Karpas-422 (cell line): Measurements from ENCODE around the gene ZBTB24. TPM values are rescaled to one million over a fixed set of nuclear protein-coding genes. Genes with fewer than 3 reads are reported as not detected.
A peak's percentile ranks its signal among the peaks of the same experiment; 100 is the strongest.

ENCODE experiments used
- DNase-seq: peaks from one replicate; pipeline ENCODE4 v3.0.0-alpha.2; 2015
- H2AFZ ChIP-seq: fragments of 200-600 bp; sonication (generic); 2 replicates; pipeline ENCODE4 v1.6.1; 2014; ENCODE audit warnings: antibody characterized with exemption, low read length, mixed read lengths
- H3K27ac ChIP-seq: fragments of 200-600 bp; sonication (generic); 2 replicates; pipeline ENCODE4 v1.5.1; 2014; ENCODE audit warnings: mild to moderate bottlenecking, low read length, moderate library complexity
- H3K27me3 ChIP-seq: fragments of 200-600 bp; sonication (generic); 2 replicates; pipeline ENCODE4 v1.6.1; 2014; ENCODE audit warnings: low read length, mixed read lengths
- H3K36me3 ChIP-seq: fragments of 200-600 bp; sonication (generic); 2 replicates; pipeline ENCODE4 v1.6.1; 2014; ENCODE audit warnings: low read length, mixed read lengths; ENCODE audit not compliant: insufficient read depth
- H3K4me1 ChIP-seq: fragments of 200-600 bp; sonication (generic); 2 replicates; pipeline ENCODE4 v1.6.1; 2014; ENCODE audit warnings: mild to moderate bottlenecking, low read length, mixed read lengths
- H3K4me2 ChIP-seq: fragments of 200-600 bp; sonication (generic); 2 replicates; pipeline ENCODE4 v1.6.1; 2014; ENCODE audit warnings: low read length, low read depth, mild to moderate bottlenecking; ENCODE audit not compliant: poor library complexity, severe bottlenecking
- H3K4me3 ChIP-seq: fragments of 200-600 bp; sonication (generic); 2 replicates; pipeline ENCODE4 v1.5.1; 2014; ENCODE audit warnings: mild to moderate bottlenecking, antibody characterized with exemption, low read length, mixed read lengths
- H3K79me2 ChIP-seq: fragments of 200-600 bp; sonication (generic); 2 replicates; pipeline ENCODE4 v1.6.1; 2014; ENCODE audit warnings: mild to moderate bottlenecking, low read length, mixed read lengths
- H3K9ac ChIP-seq: fragments of 200-600 bp; sonication (generic); 2 replicates; pipeline ENCODE4 v1.6.0; 2014; ENCODE audit warnings: low read length
- H3K9me2 ChIP-seq: fragments of 200-600 bp; sonication (generic), shearing (Covaris generic); replicated peaks from 2 replicates; pipeline ENCODE4 v1.6.0; 2014; ENCODE audit warnings: mild to moderate bottlenecking, low read length, moderate library complexity; ENCODE audit not compliant: insufficient read depth
- H3K9me3 ChIP-seq: fragments of 300-700, 200-600 bp; sonication (generic); 2 replicates; pipeline ENCODE4 v1.6.1; 2014; ENCODE audit warnings: low read length, mixed read lengths
- H4K20me1 ChIP-seq: fragments of 200-600 bp; sonication (generic); 2 replicates; pipeline ENCODE4 v1.6.1; 2014; ENCODE audit warnings: mild to moderate bottlenecking, antibody characterized with exemption, low read length, low read depth; ENCODE audit not compliant: insufficient read depth
- total RNA-seq: library from RNA; depleted of rRNA; stranded (reverse); fragments of >200 nt; shearing (Covaris generic); gene quantifications from 2 replicates; pipeline ENCODE4 v1.2.3, GENCODE V29; 2014; ENCODE audit warnings: low replicate concordance

Gene ZBTB24
- total RNA-seq, 1 experiment from 2014 or later = 18.5 TPM

GRCh38 chr6:109507490-109508072 is 24.6 kb upstream of the ZBTB24 start:
- Histone ChIP-seq H4K20me1 (no peaks in the 10 kb centered on the region), H3K27me3 (no peaks in the 10 kb centered on the region), H3K9me3 (no peaks in the 10 kb centered on the region), H3K9ac (no peak overlapping the region), H3K9me2 (no peaks in the 10 kb centered on the region), H3K4me1 (peaks cover 8% of the 10 kb centered on the region), H3K27ac (no peak overlapping the region), H3K4me3 (no peak overlapping the region), H3K36me3 (no peaks in the 10 kb centered on the region), H2AFZ (no peak overlapping the region), H3K79me2 (no peaks in the 10 kb centered on the region), H3K4me2 (no peak overlapping the region)
- no peak for DNase-seq

GRCh38 chr6:109506841-109507240 is 23.8 kb upstream of the ZBTB24 start:
- peaks cover 8% of the 10 kb centered on the region for H3K4me1 ChIP-seq
- no peaks in the 10 kb centered on the region for H3K27me3 ChIP-seq
- H3K36me3 ChIP-seq = no peaks in the 10 kb centered on the region
- DNase-seq = no peak
- no peak overlapping the region for H3K9ac ChIP-seq
- H3K27ac ChIP-seq = no peak overlapping the region
- no peaks in the 10 kb centered on the region for H3K9me3 ChIP-seq
- no peak overlapping the region for H3K4me3 ChIP-seq
- no peak overlapping the region for H3K4me2 ChIP-seq
- H3K9me2 ChIP-seq = no peaks in the 10 kb centered on the region
- no peaks in the 10 kb centered on the region for H4K20me1 ChIP-seq
- no peaks in the 10 kb centered on the region for H3K79me2 ChIP-seq
- H2AFZ ChIP-seq = no peak overlapping the region

- no peaks in the 10 kb centered on the region for H3K9me3 ChIP-seq
- no peak for DNase-seq
- peaks cover 8% of the 10 kb centered on the region for H3K4me1 ChIP-seq
Measured at GRCh38 chr6:109506314-109506713, 23.3 kb upstream of the ZBTB24 start.

GRCh38 chr6:109503327-109504224 is 20.6 kb upstream of the ZBTB24 start:
- H4K20me1 ChIP-seq = no peaks in the 10 kb centered on the region
- H3K9me2 ChIP-seq = no peaks in the 10 kb centered on the region
- H3K27me3 ChIP-seq = no peaks in the 10 kb centered on the region
- H3K27ac ChIP-seq = no peak overlapping the region
- H3K4me2 ChIP-seq = no peak overlapping the region
- no peak overlapping the region for H2AFZ ChIP-seq
- no peaks in the 10 kb centered on the region for H3K9me3 ChIP-seq
- H3K36me3 ChIP-seq = no peaks in the 10 kb centered on the region
- no peak for DNase-seq
- H3K4me1 ChIP-seq = peaks cover 7% of the 10 kb centered on the region
- H3K79me2 ChIP-seq = no peaks in the 10 kb centered on the region
- no peak overlapping the region for H3K9ac ChIP-seq
- no peak overlapping the region for H3K4me3 ChIP-seq

More at GRCh38 chr6:109506314-109506713, 23.3 kb upstream of the ZBTB24 start:
- Histone ChIP-seq H3K9ac (no peak overlapping the region), H3K4me3 (no peak overlapping the region), H3K9me2 (no peaks in the 10 kb centered on the region), H3K36me3 (no peaks in the 10 kb centered on the region), H4K20me1 (no peaks in the 10 kb centered on the region), H3K79me2 (no peaks in the 10 kb centered on the region), H3K27ac (no peak overlapping the region), H3K27me3 (no peaks in the 10 kb centered on the region), H2AFZ (no peak overlapping the region), H3K4me2 (no peak overlapping the region)

GRCh38 chr6:109498936-109499335 is 15.9 kb upstream of the ZBTB24 start:
- H3K9me3 ChIP-seq = no peaks in the 10 kb centered on the region
- H3K9me2 ChIP-seq = no peaks in the 10 kb centered on the region
- H4K20me1 ChIP-seq = no peaks in the 10 kb centered on the region
- H3K4me3 ChIP-seq = no peak overlapping the region
- H3K9ac ChIP-seq = no peak overlapping the region
- H3K27ac ChIP-seq = no peak overlapping the region
- H3K4me1 ChIP-seq = peaks cover 5% of the 10 kb centered on the region
- no peak overlapping the region for H3K4me2 ChIP-seq
- no peaks in the 10 kb centered on the region for H3K27me3 ChIP-seq
- H3K79me2 ChIP-seq = no peaks in the 10 kb centered on the region
- no peaks in the 10 kb centered on the region for H3K36me3 ChIP-seq
- DNase-seq = no peak
- no peak overlapping the region for H2AFZ ChIP-seq

GRCh38 chr6:109498052-109498451 is 15.0 kb upstream of the ZBTB24 start:
- H3K4me1 ChIP-seq = peaks cover 13% of the 10 kb centered on the region
- H3K9me3 ChIP-seq = no peaks in the 10 kb centered on the region
- no peaks in the 10 kb centered on the region for H3K36me3 ChIP-seq
- no peak overlapping the region for H3K4me3 ChIP-seq
- no peaks in the 10 kb centered on the region for H3K27me3 ChIP-seq
- no peaks in the 10 kb centered on the region for H3K9me2 ChIP-seq
- H4K20me1 ChIP-seq = no peaks in the 10 kb centered on the region
- H3K27ac ChIP-seq = no peak overlapping the region
- no peak overlapping the region for H3K9ac ChIP-seq
- no peak for DNase-seq
- H2AFZ ChIP-seq = no peak overlapping the region
- no peaks in the 10 kb centered on the region for H3K79me2 ChIP-seq
- H3K4me2 ChIP-seq = no peak overlapping the region

- Histone ChIP-seq H3K9me2 (no peaks in the 10 kb centered on the region), H3K79me2 (no peaks in the 10 kb centered on the region), H3K9me3 (no peaks in the 10 kb centered on the region), H4K20me1 (no peaks in the 10 kb centered on the region), H3K9ac (no peak overlapping the region), H3K27me3 (no peaks in the 10 kb centered on the region), H3K36me3 (no peaks in the 10 kb centered on the region), H3K4me2 (no peak overlapping the region), H3K27ac (no peak overlapping the region), H3K4me1 (peaks cover 27% of the 10 kb centered on the region), H2AFZ (no peak overlapping the region), H3K4me3 (no peak overlapping the region)
- DNase-seq = no peak
Measured at GRCh38 chr6:109496036-109496772, 13.2 kb upstream of the ZBTB24 start.

GRCh38 chr6:109493865-109494264 is 10.8 kb upstream of the ZBTB24 start:
- H3K9ac ChIP-seq = no peak overlapping the region
- no peaks in the 10 kb centered on the region for H3K36me3 ChIP-seq
- no peaks in the 10 kb centered on the region for H4K20me1 ChIP-seq
- H2AFZ ChIP-seq = no peak overlapping the region
- H3K27ac ChIP-seq = no peak overlapping the region
- H3K4me1 ChIP-seq = peaks cover 33% of the 10 kb centered on the region
- no peaks in the 10 kb centered on the region for H3K9me3 ChIP-seq
- no peaks in the 10 kb centered on the region for H3K9me2 ChIP-seq
- no peaks in the 10 kb centered on the region for H3K79me2 ChIP-seq
- H3K4me2 ChIP-seq = peak overlapping the region; percentile 30
- H3K4me3 ChIP-seq = no peak overlapping the region
- peak; percentile 57 for DNase-seq
- no peaks in the 10 kb centered on the region for H3K27me3 ChIP-seq
